GM19438 (cell line): ENCODE data around the gene DOCK3.
"Not testable (repeated sequence)": the region's sequence is repeated elsewhere in the genome, so short reads cannot be mapped to it uniquely, and the experiment has no call there.

Source experiments
- ATAC-seq: cut with Tn5 transposase; IDR thresholded peaks from one replicate; pipeline ENCODE4 v1.9.1; 2021; ENCODE audit warnings: low read depth; ENCODE audit not compliant: unreplicated experiment

Gene DOCK3

DNA sequence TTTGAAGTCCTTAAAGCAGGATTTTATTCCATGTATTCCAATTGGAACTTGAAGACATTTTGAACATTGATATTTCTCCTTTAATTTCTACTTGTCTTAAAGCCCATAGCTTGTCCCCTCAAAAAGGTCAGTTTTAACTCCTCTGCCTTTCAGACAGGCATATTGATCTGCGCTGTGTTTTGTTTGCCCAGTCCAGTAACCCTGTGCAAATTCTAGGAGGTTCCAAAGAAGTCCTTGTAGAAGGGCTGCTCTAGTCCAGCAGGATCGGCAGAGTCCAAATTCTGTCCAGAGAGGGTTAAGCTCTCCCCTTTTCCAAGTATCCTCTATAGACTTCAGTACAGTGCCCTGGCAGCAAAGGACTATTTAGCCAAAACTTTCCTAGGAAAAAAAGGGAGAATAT, 604.7 kb downstream of the DOCK3 start:
- no peak for ATAC-seq

DNA sequence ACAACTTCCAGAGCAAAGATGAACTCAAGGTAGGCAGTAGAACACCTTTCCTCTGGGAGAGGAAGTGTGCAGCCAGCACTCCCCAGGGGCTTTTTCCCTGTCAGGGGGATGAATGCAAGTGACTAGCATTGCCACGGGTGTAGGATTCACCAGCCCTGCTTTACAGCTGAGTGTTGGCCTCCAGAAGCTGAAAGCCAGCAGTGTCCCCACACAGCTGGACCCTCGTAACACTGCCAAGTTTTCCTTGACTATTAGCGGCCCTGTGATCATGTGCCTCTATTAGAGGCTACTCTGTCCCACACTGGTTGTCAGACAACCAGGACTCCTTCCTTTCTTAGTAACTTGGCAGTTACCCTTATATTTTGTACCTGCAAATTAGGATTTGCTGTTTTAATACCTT, 605.4 kb downstream of the DOCK3 start:
- ATAC-seq: no peak

DNA sequence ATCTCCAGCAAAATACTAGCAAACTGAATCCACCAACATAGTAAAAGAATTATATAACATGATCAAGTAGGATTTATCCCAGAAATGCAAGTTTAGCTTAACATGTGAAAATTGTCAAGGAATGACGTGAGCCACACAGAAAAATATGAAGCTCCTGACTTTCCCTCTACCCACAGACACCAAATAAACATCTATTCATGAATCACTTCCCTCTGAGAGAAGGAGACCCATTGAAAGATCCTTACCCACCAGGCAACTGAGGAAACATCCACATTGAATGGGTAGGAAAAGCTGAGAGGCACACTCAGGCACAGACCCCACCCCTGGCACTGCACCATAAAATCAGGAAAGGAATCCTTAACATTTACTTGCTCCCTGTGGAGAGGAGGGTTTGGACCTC, 608.2 kb downstream of the DOCK3 start:
- ATAC-seq: no peak

DNA sequence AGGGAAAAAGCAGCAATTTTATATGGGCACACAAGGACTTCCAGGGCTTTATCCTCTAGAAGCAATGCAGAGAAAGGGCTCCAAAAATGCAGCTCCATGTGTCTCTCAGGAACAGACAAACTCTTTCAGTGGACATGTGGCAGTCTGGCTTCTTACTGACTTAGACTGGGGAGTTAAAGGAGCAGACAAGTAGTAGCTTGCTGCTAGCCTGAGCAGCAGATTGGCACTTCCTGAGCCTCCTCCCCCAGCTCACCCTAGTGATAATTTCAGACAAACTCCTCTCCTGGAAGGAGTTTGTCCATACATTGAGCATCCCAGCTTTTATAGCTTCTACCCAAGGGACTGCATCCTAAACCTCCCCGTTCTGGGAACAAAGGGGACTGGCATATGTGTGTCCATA, 608.7 kb downstream of the DOCK3 start:
- no peak for ATAC-seq

DNA sequence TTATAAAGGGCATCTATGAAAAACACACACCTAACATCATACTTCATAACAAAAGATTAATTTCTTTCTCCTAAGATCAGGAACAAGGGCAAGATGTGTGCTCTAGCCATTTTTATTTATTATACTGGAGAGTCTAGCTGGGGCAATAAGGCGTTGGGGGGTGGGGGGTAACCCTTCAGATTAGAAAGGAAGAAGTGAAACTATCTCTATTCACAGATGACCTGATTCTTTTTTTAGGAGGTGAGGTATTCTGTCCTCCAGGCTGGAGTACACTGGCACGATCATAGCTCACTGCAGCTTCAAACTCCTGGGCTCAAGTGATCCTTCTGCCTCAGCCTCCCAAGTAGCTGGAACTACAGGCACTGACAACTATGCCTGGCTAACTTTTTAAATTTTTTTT, 620.9 kb downstream of the DOCK3 start:
- no peak for ATAC-seq

DNA sequence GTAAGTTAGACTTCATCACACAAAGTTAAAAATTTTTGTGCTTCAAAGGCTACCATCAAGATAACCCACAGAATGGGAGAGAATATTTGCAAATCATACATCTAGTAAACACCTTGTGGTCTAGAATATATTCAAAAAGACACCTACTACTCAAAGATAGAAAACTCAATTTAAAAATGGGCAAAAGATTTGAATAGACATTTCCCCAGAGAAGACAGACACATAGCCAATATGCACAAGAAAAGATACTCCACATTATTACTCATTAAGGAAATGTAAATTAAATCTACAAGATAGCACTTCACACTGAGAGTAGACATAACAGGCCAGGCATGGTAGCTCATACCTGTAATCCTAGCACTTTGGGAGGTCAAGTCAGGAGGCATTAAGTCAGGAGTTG, 622.6 kb downstream of the DOCK3 start:
- ATAC-seq: no peak

DNA sequence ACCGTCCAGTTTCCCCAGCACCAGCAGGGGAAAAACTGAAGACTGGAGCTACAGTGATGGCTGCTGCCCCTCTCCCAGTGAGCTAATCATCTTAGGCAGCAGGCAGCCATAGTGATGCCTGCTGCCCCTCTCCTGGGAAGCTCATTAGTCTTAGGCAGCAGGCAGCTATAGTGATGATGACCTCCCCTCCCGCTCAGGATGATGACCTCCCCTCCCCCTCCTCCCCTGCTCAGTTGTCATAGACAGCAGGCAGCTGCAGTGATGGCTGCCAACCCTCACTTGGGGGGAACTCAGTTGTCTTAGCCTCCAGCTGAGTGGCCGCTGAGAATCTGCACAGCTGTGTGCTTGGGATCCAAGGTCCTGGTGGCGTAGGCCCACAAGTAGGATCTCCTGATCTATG, 629.5 kb downstream of the DOCK3 start:
- no peak for ATAC-seq

DNA sequence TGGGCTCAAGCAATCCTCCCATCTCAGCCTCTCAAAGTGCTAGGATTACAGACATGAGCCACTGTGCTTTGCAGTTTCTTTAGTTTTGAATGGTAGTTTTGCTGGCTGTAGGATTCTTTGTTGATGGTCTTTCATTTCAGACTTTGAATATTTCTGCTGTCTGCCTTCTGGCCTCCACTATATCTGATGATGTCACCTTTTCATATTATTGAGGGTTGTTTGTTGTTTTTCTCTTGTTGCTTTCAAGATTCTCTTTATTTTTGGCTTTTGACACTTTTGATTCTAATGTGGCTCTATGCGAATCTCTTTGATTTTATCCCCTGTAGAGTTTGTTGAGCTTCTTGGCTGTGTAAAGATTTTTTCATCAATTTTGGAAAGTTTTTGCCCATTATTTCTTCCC, 631.4 kb downstream of the DOCK3 start:
- no peak for ATAC-seq

DNA sequence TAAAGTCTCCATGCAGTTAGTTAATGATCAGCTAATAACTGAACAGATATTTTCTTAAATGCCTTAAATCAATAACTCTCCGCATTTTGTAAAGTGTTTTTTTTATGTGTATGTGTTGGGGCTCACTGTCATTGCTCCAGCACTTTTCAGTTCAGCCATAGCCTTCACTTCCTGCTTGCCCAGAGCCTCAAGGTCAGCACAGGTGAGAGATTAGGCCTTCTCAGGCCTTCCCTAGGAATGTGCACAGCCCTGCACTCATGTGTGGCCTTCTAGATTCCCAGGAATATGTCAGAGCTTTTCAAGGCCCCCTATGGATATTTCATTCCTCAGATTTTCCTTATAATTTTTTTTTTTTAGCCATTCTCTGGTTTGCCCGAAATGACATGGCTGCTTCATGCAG, 632.7 kb downstream of the DOCK3 start:
- no peak for ATAC-seq

DNA sequence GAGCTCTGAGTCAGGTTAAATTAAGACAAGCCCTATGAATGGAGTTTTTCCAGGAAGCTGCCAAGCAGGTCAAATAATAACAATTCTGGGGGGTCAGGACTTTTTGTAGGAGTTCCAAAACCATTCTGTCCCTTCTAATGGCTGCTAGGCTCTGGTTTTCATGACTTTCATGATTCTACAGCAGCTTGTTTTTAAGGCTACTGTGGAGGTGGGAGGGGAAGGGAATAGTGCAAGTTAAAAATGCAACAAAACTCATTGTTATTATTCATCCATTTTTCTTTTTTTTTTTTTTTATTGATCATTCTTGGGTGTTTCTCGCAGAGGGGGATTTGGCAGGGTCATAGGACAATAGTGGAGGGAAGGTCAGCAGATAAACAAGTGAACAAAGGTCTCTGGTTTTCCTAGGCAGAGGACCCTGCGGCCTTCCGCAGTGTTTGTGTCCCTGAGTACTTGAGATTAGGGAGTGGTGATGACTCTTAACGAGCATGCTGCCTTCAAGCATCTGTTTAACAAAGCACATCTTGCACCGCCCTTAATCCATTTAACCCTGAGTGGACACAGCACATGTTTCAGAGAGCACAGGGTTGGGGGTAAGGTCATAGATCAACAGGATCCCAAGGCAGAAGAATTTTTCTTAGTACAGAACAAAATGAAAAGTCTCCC, 633.3 kb downstream of the DOCK3 start:
- not testable (repeated sequence) for ATAC-seq

DNA sequence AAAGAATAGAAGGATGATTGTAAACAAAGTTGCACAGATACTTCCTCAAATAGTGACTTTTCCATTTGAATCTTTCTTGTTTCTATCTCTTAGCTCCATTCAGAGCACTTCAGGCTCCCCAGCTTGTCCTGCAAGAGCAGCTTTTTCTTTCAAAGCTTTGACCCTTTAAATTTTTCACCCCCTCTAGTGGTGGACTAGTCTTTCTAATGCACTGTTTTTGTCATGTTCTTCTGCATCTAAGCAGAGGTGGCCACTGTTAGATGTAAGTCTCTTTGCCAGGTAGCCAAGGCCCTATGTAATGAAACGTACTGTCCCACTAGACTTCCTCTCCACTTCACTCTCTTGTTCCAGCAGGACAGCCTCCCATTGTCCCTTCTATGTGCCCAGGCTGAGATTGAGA, 636.3 kb downstream of the DOCK3 start:
- no peak for ATAC-seq

DNA sequence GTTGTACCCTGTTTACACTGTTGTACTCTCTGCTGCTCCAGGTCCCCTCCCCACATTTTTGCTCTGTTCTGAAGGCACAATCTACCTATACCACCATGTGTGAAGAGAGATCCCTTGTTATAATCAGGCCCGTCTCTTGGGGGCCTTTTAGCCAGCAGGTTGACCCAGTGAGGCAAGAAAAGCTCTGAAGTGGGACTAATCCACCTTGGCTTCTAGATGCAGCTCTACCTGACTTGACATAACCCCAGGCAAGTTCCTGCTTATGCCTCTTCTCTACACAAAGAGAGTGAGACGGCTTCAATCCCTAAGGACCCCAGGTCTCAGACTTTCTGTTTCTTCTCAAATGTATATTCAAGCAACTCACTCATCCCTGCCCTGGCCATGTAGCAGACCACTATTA, 653.5 kb downstream of the DOCK3 start:
- no peak for ATAC-seq

DNA sequence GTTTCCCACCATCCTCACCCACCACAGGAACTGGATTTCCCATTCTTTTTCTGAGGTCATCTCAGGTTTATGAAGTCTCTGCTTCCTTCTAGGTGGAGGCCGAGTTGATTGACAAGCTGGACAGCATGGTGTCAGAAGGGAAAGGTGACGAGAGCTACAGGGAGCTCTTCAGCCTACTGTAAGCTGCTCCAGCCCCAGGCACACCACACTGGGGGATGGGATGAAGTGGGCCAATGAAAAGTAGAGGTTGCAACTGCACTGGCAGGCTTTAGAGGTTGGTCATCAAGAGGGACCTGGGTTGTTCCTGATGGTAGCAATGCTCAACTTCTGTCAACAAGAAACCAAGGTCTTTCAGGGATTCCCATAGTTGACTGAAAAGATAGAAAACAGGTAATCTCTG, 655.3 kb downstream of the DOCK3 start:
- no peak for ATAC-seq

DNA sequence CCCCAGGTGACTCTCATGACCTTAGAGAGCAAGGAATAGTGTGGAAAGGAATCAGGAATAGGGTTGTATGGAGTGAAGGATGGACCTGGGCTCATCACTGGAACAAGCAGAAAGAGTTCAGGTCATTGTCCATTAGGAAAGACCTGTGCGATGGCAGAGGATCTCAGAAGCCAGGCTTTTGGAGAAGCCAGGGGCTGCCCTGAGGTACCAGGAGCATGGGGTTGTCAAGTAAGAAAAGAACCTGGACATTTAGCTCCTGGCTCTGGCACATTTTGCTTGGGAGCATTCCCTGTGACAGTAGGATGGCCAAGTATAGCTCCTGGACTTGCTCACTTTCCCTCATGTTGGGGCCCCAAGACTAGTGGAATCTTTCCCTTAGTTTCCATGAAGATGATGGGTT, 657.4 kb downstream of the DOCK3 start:
- no peak for ATAC-seq

DNA sequence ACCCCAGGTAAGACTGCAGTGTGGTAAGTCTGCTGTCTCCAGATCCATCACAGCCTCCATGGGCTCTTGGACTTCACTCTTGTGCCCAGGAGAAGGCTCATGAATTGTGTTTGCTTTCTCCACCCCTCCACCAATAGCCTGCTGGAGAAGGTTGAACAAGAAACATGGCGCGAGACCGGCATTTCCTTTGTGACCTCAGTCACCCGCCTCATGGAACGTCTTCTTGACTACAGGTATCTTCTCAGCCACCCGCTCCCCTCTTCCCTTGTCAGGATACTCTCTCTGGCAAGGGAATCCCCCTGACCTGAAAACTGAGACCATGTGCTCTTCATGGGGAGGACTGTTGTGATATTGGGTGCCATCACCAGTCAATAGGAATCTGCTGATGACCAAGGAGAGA, 658.3 kb downstream of the DOCK3 start:
- no peak for ATAC-seq

DNA sequence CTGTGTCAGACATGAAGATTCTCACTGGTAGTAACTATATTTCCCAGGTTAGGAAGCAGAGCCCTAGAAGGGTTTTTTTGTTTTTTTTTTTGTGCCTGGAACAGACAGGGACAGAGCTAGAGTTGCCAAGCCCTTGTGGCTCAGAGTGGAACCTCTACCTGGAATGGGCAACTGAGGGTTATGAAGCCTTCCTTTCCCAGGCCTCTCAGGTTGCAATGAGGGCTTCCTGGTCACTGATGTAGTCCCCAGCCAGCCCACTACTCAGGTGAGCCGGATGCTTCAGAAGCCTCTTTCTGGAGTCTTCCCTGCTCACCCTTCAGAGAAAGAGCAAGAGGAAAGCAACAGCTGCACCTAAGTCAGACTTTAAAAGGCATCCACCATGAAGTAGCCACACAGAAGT, 661.5 kb downstream of the DOCK3 start:
- ATAC-seq: no peak

DNA sequence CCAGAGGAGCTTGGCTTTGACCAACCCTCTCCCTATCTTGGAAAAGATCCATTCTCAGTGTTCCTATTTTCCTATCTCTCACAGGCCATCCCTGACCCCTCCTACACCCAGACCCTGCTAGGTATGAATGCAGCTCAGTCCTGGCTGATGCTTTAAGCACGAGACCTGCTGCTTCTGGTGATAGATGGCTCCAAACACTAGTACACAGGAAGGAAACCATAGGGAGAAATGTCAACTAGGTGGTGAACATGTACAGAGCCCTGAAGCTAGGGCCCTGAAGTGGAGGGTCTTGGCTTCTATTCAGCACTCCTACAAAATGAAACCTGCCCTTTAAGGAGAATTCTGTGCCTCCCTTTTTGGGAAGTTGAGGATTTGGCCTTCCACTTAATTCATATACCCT, 662.9 kb downstream of the DOCK3 start:
- no peak for ATAC-seq

DNA sequence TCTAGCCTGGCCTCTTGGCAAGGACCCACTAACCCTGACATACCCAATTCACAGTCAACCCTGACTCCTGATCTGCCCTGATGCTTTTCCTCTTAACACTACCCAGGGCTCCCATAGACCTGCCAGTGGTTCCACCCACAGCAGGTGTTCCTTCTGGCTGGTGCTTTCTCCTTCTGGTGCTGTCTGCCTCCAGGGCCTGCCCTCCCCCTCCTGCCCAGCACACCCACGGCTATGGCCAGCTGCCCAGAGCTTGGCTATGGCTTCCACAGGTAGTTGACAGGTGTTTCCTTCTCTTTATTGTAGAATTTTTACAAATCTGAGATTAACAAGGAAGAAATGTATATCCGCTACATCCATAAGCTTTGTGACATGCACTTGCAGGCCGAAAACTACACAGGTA, 663.9 kb downstream of the DOCK3 start:
- no peak for ATAC-seq

DNA sequence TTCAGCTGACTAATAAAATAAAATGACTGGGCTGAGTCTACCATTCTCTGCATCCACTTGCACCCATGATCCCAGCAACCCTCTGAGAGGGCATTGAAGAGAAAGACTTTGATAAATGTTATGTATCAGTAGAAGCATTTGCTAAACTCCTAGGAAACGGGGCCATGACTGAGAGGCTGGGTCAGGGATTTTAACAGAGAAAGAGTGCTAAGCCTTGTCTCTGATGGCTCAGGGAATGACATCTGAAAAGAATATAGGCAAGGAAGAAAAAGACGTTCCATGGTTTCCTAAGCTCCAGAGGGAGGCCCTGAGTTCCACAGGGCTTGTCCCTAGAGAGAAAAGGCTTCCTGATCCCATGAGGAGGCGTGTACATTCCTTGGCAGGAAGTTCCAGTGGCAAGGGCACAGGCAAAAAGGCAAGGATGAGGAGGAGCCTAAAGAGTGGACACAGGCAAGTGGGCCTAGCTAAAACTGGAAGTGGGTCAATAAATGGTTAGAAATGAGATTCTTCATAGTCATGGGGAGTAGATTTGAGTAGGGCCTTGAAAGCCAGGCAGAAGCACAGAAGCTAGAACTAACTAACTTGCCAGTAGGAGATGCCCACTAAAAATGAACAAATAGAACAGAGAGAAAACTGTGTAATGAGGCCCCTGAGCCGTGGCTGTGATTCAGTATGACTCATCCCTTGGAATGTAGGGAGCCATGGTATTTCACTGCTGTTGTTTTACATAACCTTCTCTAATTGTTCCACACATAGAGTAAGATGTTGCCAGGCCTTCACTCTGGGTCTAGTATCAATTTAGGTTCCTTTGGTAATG, 665.5 kb downstream of the DOCK3 start:
- ATAC-seq: no peak

DNA sequence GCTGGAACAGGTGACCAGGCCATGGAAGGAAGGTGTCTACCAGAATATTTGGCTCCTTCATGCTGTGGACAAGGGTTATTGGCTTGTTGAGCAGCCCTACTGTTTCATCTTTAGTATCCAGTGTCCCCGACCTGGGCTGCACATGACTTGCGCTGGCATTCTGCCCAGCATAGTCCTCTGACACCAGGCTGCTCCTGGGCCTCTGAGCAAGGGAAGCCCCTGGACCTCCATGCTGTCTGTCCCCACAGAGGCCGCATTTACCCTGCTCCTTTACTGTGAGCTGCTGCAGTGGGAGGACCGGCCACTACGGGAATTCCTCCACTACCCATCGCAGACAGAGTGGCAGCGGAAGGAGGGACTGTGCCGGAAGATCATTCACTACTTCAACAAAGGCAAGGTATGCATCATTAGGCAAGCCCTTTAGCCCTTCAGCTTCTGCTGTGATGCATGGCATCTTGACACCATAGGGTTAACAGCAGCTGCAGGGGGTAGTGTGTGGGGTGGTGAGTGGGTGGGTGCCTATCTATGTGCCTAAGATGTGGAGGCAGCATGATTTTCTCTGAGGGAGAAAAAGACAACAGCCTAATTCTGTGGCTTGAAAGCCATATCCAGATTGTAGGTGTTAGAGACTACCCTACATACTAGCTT, 666.4 kb downstream of the DOCK3 start:
- ATAC-seq: no peak

DNA sequence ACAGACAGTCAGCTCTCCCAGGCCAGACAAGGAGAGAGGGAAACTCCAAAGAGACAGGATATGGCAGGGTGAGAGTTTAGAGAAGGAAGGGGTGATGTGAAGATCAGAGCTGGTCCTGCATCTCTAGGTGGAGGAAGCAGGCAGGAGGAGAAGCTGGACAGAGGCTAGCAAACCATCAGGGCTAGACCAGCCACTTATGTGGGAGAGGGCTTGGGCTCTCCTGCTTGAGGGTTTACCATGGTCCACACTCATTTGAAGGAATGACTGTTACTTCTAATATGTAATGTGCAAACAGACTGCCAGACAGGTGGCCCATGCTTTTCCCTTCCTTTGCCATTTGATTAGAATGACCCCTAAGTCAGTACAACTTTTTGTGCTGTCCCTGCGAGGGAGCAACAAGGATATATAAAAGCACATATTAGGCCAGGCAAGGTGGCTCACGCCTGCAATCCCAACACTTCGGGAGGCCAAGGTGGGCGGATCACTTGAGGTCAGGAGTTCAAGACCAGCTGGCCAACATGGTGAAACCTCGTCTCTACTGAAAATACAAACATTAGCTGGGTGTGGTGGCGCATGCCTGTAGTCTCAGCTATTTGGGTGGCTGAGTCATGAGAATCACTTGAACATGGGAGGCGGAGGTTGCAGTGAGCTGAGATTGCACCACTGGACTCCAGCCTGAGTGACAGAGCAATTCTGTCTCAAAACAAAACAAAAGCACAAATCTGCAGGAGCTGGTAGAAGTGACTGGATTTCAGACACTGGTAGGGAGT, 669.4 kb downstream of the DOCK3 start:
- no peak for ATAC-seq
